Ascending aorta (tissue), 2 donors: ENCODE measurements around the gene C1orf56. TPM values are rescaled to one million over a fixed set of nuclear protein-coding genes. Genes with fewer than 3 reads are reported as not detected.
A peak's percentile ranks its signal among the peaks of the same experiment; 100 is the strongest.

Experiments used
- DNase-seq, 2 donors: peaks; one replicate each; pipeline ENCODE4 v3.0.0-alpha.2; 2019; ENCODE audit warnings: low spot score in 2 of 2
- H3K27ac ChIP-seq, 2 donors: fragments of 200-600 bp; sonication (generic); one replicate each; pipeline ENCODE4 v1.5.1; 2016 to 2017; ENCODE audit warnings: mild to moderate bottlenecking in 1 of 2
- H3K27me3 ChIP-seq: fragments of 200-600 bp; sonication (generic); one replicate; pipeline ENCODE4 v1.5.1; 2017
- H3K36me3 ChIP-seq, 2 donors: fragments of 200-600 bp; sonication (generic); one replicate each; pipeline ENCODE4 v1.5.1; 2016
- H3K4me1 ChIP-seq, 2 donors: fragments of 200-600 bp; sonication (generic); one replicate each; pipeline ENCODE4 v1.5.1; 2016 to 2017; ENCODE audit warnings: mild to moderate bottlenecking in 1 of 2
- H3K4me3 ChIP-seq, 2 donors: fragments of 200-600 bp; sonication (generic); one replicate each; pipeline ENCODE4 v1.5.1; 2016 to 2017; ENCODE audit warnings: mild to moderate bottlenecking in 1 of 2
- H3K9me3 ChIP-seq, 2 donors: fragments of 200-600 bp; sonication (generic); one replicate each; pipeline ENCODE4 v1.5.1; 2016
- intact Hi-C: fragments of 100-400 bp; cut with DNase I; formaldehyde crosslinking; loops from one replicate; pipeline ENCODE4 v1.15.1; 2023
- total RNA-seq: library from RNA; depleted of rRNA; stranded (reverse); fragments of >200 nt; gene quantifications from one replicate; pipeline ENCODE4 v1.1.0, GENCODE V29; 2016
- TF ChIP-seq, protein P1 (sequence below), 3 experiments: fragments of 200-600 bp in 2 of 3; fragments of 450-650 bp in 1 of 3; sonication (generic) in 2 of 3; IDR thresholded peaks; one replicate each; pipeline ENCODE4 v1.5.1; 2016 to 2019; ENCODE audit warnings: antibody characterized with exemption in 3 of 3, mild to moderate bottlenecking in 1 of 3, moderate library complexity in 1 of 3

The C1orf56 gene, protein sequence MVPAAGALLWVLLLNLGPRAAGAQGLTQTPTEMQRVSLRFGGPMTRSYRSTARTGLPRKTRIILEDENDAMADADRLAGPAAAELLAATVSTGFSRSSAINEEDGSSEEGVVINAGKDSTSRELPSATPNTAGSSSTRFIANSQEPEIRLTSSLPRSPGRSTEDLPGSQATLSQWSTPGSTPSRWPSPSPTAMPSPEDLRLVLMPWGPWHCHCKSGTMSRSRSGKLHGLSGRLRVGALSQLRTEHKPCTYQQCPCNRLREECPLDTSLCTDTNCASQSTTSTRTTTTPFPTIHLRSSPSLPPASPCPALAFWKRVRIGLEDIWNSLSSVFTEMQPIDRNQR
- total RNA-seq, result 11.4 TPM

DNA sequence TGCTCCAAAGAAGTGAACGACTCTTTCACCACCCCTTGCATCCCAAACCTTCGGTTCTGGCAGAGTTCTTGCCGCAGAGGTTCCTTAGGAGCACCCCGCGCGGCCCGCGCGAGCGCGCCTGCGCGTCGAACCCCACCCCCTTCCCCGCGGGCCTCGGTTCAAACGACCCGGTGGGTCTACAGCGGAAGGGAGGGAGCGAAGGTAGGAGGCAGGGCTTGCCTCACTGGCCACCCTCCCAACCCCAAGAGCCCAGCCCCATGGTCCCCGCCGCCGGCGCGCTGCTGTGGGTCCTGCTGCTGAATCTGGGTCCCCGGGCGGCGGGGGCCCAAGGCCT lies at the start of gene C1orf56:
C1orf56 (plus strand) TSS at position 161 of the 334 bp plus-strand sequence; CDS start at position 258, 97 bp downstream.
- H3K4me1 ChIP-seq, result no peaks in the 10 kb centered on the region
- intact Hi-C loops, result no loop called here
- DNase-seq, result peak in 1 of 2 donors; percentile 81
- H3K27me3 ChIP-seq, result no peaks in the 10 kb centered on the region
- H3K36me3 ChIP-seq, result peaks cover 9 to 11% of the 10 kb centered on the region in 2 donors
- no peaks in the 10 kb centered on the region for H3K9me3 ChIP-seq
- H3K27ac ChIP-seq, result peak within 1 kb of the TSS; percentile 76 to 88
- TF ChIP-seq, protein P1, sequence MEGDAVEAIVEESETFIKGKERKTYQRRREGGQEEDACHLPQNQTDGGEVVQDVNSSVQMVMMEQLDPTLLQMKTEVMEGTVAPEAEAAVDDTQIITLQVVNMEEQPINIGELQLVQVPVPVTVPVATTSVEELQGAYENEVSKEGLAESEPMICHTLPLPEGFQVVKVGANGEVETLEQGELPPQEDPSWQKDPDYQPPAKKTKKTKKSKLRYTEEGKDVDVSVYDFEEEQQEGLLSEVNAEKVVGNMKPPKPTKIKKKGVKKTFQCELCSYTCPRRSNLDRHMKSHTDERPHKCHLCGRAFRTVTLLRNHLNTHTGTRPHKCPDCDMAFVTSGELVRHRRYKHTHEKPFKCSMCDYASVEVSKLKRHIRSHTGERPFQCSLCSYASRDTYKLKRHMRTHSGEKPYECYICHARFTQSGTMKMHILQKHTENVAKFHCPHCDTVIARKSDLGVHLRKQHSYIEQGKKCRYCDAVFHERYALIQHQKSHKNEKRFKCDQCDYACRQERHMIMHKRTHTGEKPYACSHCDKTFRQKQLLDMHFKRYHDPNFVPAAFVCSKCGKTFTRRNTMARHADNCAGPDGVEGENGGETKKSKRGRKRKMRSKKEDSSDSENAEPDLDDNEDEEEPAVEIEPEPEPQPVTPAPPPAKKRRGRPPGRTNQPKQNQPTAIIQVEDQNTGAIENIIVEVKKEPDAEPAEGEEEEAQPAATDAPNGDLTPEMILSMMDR (IDR thresholded peaks at IDR 0.05), result no peak
- peak within 1 kb of the TSS; percentile 77 to 79 for H3K4me3 ChIP-seq

DNA sequence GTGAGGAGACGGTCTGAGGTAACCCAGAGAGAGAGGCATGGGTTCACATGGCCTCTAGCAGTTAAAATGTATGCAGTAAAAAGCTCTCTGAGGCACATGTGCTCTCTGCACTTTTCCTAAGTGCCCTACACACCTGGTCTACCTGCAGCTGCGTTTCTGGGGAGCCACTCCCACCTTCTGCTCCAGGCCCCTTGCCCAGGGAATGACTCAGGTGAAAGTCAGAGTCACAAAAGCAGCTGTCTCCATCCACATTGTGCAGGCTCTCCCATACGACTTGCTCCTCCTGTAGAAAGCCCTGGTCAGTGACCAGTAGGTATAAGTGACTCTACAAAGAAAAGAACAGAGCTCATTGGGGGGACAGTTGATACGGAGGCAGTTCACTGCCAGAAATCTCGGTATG lies 49.6 kb upstream of the C1orf56 start:
- H3K9me3 ChIP-seq, result no peaks in the 10 kb centered on the region
- TF ChIP-seq, protein P1 (IDR thresholded peaks at IDR 0.05), result no peak
- peaks cover 35 to 39% of the 10 kb centered on the region in 2 donors for H3K36me3 ChIP-seq
- intact Hi-C loops, result loop anchor here (2.0 kb wide), 1 partner anchor 19 kb away; no protein-coding TSS in a partner anchor
- no peaks in the 10 kb centered on the region for H3K27me3 ChIP-seq
- peaks cover 0 to 4% of the 10 kb centered on the region in 2 donors for H3K4me1 ChIP-seq
- no peak for DNase-seq
- no peak overlapping the region for H3K27ac ChIP-seq
- no peak overlapping the region for H3K4me3 ChIP-seq

DNA sequence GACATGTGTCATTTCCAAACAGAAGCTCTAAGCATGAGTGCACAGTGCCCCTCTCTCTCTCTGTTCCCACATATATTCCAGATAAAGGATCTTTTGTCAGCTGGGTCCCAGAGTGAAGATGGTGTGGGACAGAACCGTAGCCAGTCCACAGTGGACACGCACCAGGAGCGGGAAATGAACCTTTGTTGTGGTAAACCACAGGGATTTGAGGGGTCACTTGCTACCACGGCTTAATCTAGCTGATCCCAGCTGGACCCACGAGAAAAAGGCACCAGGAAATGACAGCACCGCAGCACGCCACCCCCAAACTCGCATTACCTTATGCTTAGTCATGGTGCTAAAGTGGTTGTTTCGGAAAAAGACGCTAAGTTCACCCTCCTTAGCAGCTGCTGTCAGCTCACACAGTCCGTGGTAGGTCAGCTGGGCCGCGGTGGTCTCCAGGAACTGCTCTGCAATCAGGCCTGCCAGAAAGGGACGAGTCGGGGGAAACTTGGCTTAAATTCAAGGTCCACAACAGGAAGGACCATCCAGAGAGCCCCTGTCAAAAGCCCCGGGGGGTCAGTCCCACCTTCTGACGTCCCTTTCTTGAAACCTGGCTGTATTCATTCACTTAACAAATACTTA lies 48.4 kb upstream of the C1orf56 start:
- TF ChIP-seq, protein P1 (IDR thresholded peaks at IDR 0.05), result no peak
- Histone ChIP-seq H3K36me3 (peaks cover 35 to 39% of the 10 kb centered on the region in 2 donors), H3K27me3 (no peaks in the 10 kb centered on the region), H3K4me1 (peaks cover 3 to 17% of the 10 kb centered on the region in 2 donors), H3K27ac (no peak overlapping the region), H3K4me3 (no peak overlapping the region), H3K9me3 (no peaks in the 10 kb centered on the region)
- DNase-seq, result no peak
- intact Hi-C loops, result no loop called here

DNA sequence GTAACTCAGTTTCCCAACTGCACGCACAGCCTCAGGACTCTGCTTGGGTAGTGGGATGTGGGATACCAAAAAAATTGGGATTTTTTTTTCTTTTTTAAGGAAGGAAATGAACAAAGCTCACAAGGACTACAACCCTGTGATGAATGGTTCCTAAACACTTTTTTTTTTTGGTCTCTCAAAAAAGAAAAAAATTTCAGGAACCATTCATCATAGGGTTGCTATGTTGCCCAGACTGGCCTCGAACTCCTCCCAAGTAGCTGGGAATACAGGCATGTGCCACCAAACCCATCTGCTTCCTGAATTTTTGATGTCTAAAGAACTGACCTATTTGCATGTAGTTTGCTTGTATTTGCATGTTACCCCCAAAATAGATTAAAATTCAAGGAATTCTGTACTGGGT lies 47.6 kb upstream of the C1orf56 start:
- Histone ChIP-seq H3K27me3 (no peaks in the 10 kb centered on the region), H3K4me1 (peaks cover 6 to 24% of the 10 kb centered on the region in 2 donors), H3K36me3 (peaks cover 35 to 39% of the 10 kb centered on the region in 2 donors), H3K9me3 (no peaks in the 10 kb centered on the region), H3K4me3 (no peak overlapping the region), H3K27ac (no peak overlapping the region)
- TF ChIP-seq, protein P1 (IDR thresholded peaks at IDR 0.05), result no peak
- intact Hi-C loops, result loop anchor here (10.0 kb wide), 1 partner anchor 305 kb away; the partner anchor contains the start of gene GOLPH3L
- no peak for DNase-seq

DNA sequence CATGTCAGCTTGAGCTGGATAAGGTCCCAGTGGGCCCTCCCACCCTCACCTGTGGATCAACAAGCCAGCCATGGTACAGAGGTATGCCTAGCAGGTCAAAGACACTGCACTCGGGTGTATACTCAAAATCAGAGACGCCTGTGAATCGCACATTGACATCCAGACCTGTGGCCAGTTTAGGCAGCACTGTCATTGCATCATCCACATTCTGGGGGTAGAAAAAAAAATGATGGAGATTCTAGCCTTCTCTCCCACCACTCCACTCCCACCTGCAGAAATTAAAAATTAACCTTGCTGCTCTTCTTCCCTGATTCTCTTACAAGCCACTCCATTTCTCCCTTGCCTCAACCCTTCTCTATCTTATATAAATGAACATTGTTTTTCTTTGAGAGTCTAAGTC lies 47.1 kb upstream of the C1orf56 start:
- intact Hi-C loops, result loop anchor here (10.0 kb wide), 1 partner anchor 306 kb away; the partner anchor contains the start of gene GOLPH3L
- TF ChIP-seq, protein P1 (IDR thresholded peaks at IDR 0.05), result no peak
- H3K27me3 ChIP-seq, result no peaks in the 10 kb centered on the region
- peaks cover 35 to 39% of the 10 kb centered on the region in 2 donors for H3K36me3 ChIP-seq
- no peak for DNase-seq
- H3K9me3 ChIP-seq, result no peaks in the 10 kb centered on the region
- H3K4me3 ChIP-seq, result no peak overlapping the region
- peaks cover 8 to 29% of the 10 kb centered on the region in 2 donors for H3K4me1 ChIP-seq
- H3K27ac ChIP-seq, result no peak overlapping the region
